Measurements from ENCODE around the gene RNF121. TPM values are rescaled to one million over a fixed set of nuclear protein-coding genes. Genes with fewer than 3 reads are reported as not detected.
A peak's percentile ranks its signal among the peaks of the same experiment; 100 is the strongest.

The RNF121 gene
- total RNA-seq, 1 donor from 2014 or later, result 21.1 TPM

DNA sequence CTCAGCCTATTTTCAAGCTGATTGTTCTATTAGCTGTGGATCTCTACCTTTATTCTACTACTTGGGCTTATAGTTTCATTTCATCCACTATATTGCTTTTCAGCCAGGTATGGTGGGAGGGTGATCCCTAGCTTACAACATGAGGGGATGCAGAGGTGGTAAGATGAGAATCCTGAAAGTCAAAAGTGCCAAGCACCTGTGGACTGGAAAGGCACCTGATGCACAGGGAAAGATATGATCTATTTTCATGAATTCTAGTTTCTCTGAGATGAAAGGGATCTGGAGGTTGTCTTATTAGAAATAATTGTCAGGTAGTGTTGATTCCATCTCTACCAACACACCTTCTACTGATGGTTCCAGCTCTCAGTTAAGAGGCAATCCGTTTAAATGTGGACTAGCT lies 48.2 kb downstream of the RNF121 start:
- TF ChIP-seq POLR2AphosphoS5 (IDR thresholded peaks at IDR 0.05; ENCODE audit: insufficient read depth in 1 of 2, low read depth in 1 of 2) (no peak), POLR2A (IDR thresholded peaks at IDR 0.05) (no peak)
- TF ChIP-seq, protein P1, sequence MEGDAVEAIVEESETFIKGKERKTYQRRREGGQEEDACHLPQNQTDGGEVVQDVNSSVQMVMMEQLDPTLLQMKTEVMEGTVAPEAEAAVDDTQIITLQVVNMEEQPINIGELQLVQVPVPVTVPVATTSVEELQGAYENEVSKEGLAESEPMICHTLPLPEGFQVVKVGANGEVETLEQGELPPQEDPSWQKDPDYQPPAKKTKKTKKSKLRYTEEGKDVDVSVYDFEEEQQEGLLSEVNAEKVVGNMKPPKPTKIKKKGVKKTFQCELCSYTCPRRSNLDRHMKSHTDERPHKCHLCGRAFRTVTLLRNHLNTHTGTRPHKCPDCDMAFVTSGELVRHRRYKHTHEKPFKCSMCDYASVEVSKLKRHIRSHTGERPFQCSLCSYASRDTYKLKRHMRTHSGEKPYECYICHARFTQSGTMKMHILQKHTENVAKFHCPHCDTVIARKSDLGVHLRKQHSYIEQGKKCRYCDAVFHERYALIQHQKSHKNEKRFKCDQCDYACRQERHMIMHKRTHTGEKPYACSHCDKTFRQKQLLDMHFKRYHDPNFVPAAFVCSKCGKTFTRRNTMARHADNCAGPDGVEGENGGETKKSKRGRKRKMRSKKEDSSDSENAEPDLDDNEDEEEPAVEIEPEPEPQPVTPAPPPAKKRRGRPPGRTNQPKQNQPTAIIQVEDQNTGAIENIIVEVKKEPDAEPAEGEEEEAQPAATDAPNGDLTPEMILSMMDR (IDR thresholded peaks at IDR 0.05), result no peak
- DNase-seq (ENCODE audit: extremely low spot score in 2 of 2), result no peak
- Histone ChIP-seq H3K27me3 (no peaks in the 10 kb centered on the region), H3K36me3 (no peaks in the 10 kb centered on the region), H3K27ac (no peak overlapping the region), H3K9me3 (no peaks in the 10 kb centered on the region), H3K4me1 (no peaks in the 10 kb centered on the region), H3K4me3 (no peak overlapping the region)
- intact Hi-C loops (cut with DNase I), result no loop called here

DNA sequence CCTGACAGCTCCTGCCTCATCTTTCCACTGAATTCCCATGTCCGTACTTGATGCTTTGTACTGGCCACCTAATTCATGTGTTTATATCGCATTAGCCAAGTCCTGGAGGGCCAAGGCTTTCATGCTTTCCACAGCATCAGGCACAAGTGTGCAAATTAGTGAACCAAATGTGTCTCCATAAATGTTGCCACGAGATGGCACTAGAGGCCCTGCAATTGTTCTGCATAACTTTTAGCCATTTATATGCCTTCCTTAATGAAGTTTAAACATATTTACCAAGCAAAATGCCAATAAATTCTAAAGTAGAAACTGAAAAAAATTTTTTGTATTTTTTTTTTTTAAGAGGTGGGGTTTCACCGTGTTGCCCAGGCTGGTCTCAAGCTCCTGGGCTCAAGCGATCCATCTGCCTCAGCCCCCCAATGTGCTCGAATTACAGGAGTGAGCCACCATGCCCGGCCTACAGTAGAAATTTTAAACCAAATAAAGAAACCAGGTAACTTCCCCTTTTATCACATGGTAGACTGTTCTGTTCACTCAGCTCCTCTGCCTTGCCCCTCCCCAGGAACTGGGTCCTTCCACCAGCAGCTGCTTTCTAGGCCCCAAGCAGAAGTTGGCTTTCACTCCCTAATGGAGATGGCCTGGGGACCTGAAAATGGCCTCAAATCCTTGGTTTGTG lies 49.0 kb downstream of the RNF121 start:
- no peak overlapping the region for H3K27ac ChIP-seq
- TF ChIP-seq POLR2AphosphoS5 (IDR thresholded peaks at IDR 0.05; ENCODE audit: insufficient read depth in 1 of 2, low read depth in 1 of 2), result no peak
- TF ChIP-seq, protein P1 (IDR thresholded peaks at IDR 0.05), result peak; percentile 10 to 62 (median 47)
- no peaks in the 10 kb centered on the region for H3K36me3 ChIP-seq
- H3K27me3 ChIP-seq, result no peaks in the 10 kb centered on the region
- no peak overlapping the region for H3K4me3 ChIP-seq
- intact Hi-C loops (cut with DNase I), result no loop called here
- no peak for DNase-seq (ENCODE audit: extremely low spot score in 2 of 2)
- no peaks in the 10 kb centered on the region for H3K4me1 ChIP-seq
- no peaks in the 10 kb centered on the region for H3K9me3 ChIP-seq

DNA sequence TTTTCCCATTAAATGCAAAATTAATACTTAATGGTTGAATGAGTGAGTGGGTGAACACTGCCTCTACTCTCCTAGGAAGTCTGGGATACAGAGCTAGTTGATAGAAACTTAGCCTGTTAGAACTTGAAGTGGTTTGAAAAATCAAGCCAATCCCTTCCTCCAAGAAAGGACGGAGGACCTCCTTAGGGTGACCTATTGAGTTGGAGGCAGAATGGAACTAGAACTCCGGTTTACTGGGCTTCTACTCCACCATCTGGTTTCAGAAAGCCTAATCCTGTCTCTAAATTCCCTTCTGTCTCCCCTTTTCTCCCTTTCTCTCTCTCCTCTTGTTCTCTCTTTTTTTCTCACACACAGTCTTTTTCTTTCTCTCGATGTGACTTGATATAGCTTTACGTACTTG lies 50.2 kb downstream of the RNF121 start:
- Histone ChIP-seq H3K9me3 (no peaks in the 10 kb centered on the region), H3K4me1 (no peaks in the 10 kb centered on the region), H3K27ac (no peak overlapping the region), H3K4me3 (no peak overlapping the region), H3K27me3 (no peaks in the 10 kb centered on the region), H3K36me3 (no peaks in the 10 kb centered on the region)
- intact Hi-C loops (cut with DNase I), result no loop called here
- no peak for DNase-seq (ENCODE audit: extremely low spot score in 2 of 2)
- TF ChIP-seq POLR2AphosphoS5 (IDR thresholded peaks at IDR 0.05; ENCODE audit: insufficient read depth in 1 of 2, low read depth in 1 of 2) (no peak), POLR2A (IDR thresholded peaks at IDR 0.05) (no peak)
- TF ChIP-seq, protein P1 (IDR thresholded peaks at IDR 0.05), result no peak

DNA sequence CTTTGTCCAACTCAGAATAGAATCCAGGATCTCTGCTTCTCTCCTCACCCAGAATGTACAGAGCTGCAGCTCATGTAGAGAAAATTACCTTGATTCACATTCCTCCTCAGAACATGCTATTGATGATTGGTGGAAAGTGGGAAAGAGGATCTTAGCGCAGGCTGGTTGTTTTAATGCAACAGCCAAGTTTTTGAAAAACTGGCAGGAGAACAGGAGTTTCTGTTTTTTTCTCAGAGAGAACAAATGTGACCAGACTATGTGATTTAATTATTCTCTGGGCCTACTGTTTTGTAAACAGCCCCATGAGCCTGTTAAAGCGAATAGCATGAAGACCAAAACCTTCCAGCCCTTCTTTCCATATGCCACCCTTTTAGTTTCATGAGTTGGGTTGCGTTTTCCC lies 50.8 kb downstream of the RNF121 start:
- intact Hi-C loops (cut with DNase I), result no loop called here
- Histone ChIP-seq H3K4me3 (no peak overlapping the region), H3K4me1 (no peaks in the 10 kb centered on the region), H3K27ac (no peak overlapping the region), H3K27me3 (no peaks in the 10 kb centered on the region), H3K9me3 (no peaks in the 10 kb centered on the region), H3K36me3 (no peaks in the 10 kb centered on the region)
- no peak for DNase-seq (ENCODE audit: extremely low spot score in 2 of 2)
- no peak for TF ChIP-seq POLR2A (IDR thresholded peaks at IDR 0.05)
- TF ChIP-seq, protein P1 (IDR thresholded peaks at IDR 0.05), result no peak

DNA sequence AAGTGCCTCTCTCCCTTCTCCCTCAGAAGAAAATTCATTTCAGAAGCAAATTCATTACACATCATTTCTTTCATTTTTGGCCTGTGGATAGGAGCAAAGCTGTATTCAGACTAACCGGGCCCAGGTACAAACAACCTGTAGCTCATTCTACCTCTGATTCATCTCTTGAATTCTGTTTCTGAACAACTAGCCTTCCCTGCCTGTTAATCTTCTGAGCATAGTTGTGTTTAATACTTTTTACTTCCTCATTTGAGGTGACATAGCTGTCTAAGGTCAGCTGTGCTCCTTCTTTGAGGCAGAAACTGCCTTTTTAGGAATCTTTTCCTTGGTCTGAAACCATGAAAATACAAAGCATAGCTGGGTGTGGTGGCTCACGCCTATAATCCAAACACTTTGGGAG lies 57.3 kb downstream of the RNF121 start:
- no peak overlapping the region for H3K27ac ChIP-seq
- no peak overlapping the region for H3K4me3 ChIP-seq

More for the DNA sequence above, 57.3 kb downstream of the RNF121 start:
- no peaks in the 10 kb centered on the region for H3K36me3 ChIP-seq
- no peaks in the 10 kb centered on the region for H3K9me3 ChIP-seq
- intact Hi-C loops (cut with DNase I), result no loop called here
- peaks cover 9% of the 10 kb centered on the region for H3K4me1 ChIP-seq
- no peak for DNase-seq (ENCODE audit: extremely low spot score in 2 of 2)
- no peaks in the 10 kb centered on the region for H3K27me3 ChIP-seq
- TF ChIP-seq POLR2A (IDR thresholded peaks at IDR 0.05), result no peak
- TF ChIP-seq, protein P1 (IDR thresholded peaks at IDR 0.05), result no peak
- TF ChIP-seq POLR2AphosphoS5 (IDR thresholded peaks at IDR 0.05; ENCODE audit: insufficient read depth in 1 of 2, low read depth in 1 of 2), result no peak

Measured in vagina (tissue), 2 donors.